Panc1 (cell line): ENCODE results near the gene KCNK5. TPM values are rescaled to one million over a fixed set of nuclear protein-coding genes. Genes with fewer than 3 reads are reported as not detected.

Source experiments
- ATAC-seq: fragments of 200-7000 bp; cut with Tn5 transposase; 2 replicates; pipeline ENCODE4 v1.9.1; 2020; ENCODE audit warnings: mild to moderate bottlenecking, moderate library complexity
- BruUV-seq: library from RNA; stranded (reverse); fragments of 400-500 nt; replicated peaks from 2 replicates; lab custom pipeline; 2021; lab: Mats Ljungman, UMichigan
- CTCF ChIA-PET: fragments of 300-600 bp; sonication (Branson Sonifier 250); formaldehyde crosslinking; loops from one replicate; lab custom pipeline; 2022; ENCODE audit warnings: antibody characterized with exemption; lab: Charles Lee
- POLR2A ChIA-PET: fragments of 300-600 bp; sonication (Branson Sonifier 250); formaldehyde crosslinking; loops from one replicate; lab custom pipeline; 2022; ENCODE audit warnings: antibody characterized with exemption; lab: Charles Lee
- DNase-seq: peaks from one replicate; pipeline ENCODE4 v3.0.0-alpha.2; 2010; ENCODE audit warnings: low read depth, low spot score
- H3K27ac ChIP-seq: 2 replicates; pipeline ENCODE4 v1.5.1; 2011; ENCODE audit warnings: mild to moderate bottlenecking, low read length, inconsistent platforms
- H3K27me3 ChIP-seq: fragments of 200-500 bp; sonication (Bioruptor generic); 2 replicates; pipeline ENCODE4 v1.6.0; 2014; ENCODE audit warnings: low read length, inconsistent platforms; ENCODE audit not compliant: control insufficient read depth, insufficient read depth
- H3K36me3 ChIP-seq: fragments of 200-500 bp; sonication (Bioruptor generic); 2 replicates; pipeline ENCODE4 v1.5.1; 2014; ENCODE audit warnings: inconsistent platforms, mild to moderate bottlenecking, low read length, moderate library complexity; ENCODE audit not compliant: control insufficient read depth, insufficient read depth
- H3K4me1 ChIP-seq: 2 replicates; pipeline ENCODE4 v1.5.1; 2011; ENCODE audit warnings: inconsistent platforms, mild to moderate bottlenecking, low read length, moderate library complexity; ENCODE audit not compliant: control insufficient read depth, insufficient read depth
- H3K4me3 ChIP-seq, 2 experiments: 2 replicates each; pipeline ENCODE4 v1.5.1; 2011 to 2012; ENCODE audit warnings: low read depth in 2 of 2, low read length in 2 of 2, mild to moderate bottlenecking in 2 of 2, inconsistent platforms in 1 of 2, moderate library complexity in 1 of 2
- H3K9me3 ChIP-seq: fragments of 200-500 bp; sonication (Bioruptor generic); 2 replicates; pipeline ENCODE4 v1.5.1; 2014; ENCODE audit warnings: low read depth, mild to moderate bottlenecking, inconsistent platforms, low read length, moderate library complexity; ENCODE audit not compliant: control insufficient read depth, insufficient read depth
- CTCF ChIP-seq: fragments of 450-650 bp; IDR thresholded peaks from 2 replicates; pipeline ENCODE4 v1.5.1; 2017; ENCODE audit warnings: mild to moderate bottlenecking
- POLR2AphosphoS5 ChIP-seq: IDR thresholded peaks from 2 replicates; pipeline ENCODE4 v1.6.1; 2012; ENCODE audit warnings: mild to moderate bottlenecking, low read depth, low read length, moderate library complexity
- REST ChIP-seq, 2 experiments: IDR thresholded peaks; 2 replicates each; pipeline ENCODE4 v1.6.1; 2011 to 2012; ENCODE audit warnings: low read depth in 2 of 2, control low read depth in 1 of 2, low read length in 1 of 2, mild to moderate bottlenecking in 1 of 2, moderate library complexity in 1 of 2; ENCODE audit not compliant: insufficient read depth in 1 of 2
- SIN3A ChIP-seq: IDR thresholded peaks from 2 replicates; pipeline ENCODE4 v1.6.1; 2012; ENCODE audit warnings: low read depth, mild to moderate bottlenecking, low read length, moderate library complexity, borderline replicate concordance; ENCODE audit not compliant: insufficient read depth
- TCF7L2 ChIP-seq: IDR thresholded peaks from 2 replicates; pipeline ENCODE4 v1.6.1; 2011; ENCODE audit warnings: mild to moderate bottlenecking, low read depth, low read length, inconsistent platforms
- in situ Hi-C: cut with HindIII; loops from 2 replicates; pipeline ENCODE4 v1.10.0; 2016; ENCODE audit warnings: low sequenced_read_pairs, low pct_unique_long_range_greater_than_20kb
- intact Hi-C: fragments of 100-400 bp; cut with micrococcal nuclease; formaldehyde crosslinking; loops from one replicate; pipeline ENCODE4 v1.10.0; 2022; ENCODE audit not compliant: unreplicated experiment
- total RNA-seq: library from RNA; stranded (reverse); gene quantifications from one replicate; pipeline ENCODE4 v1.2.1, GENCODE V29; 2021; ENCODE audit not compliant: unreplicated experiment

Gene KCNK5
- total RNA-seq, 1 experiment from 2014 or later, result 0.77 TPM

GRCh38 chr6:39260456-39260855 lies 31.2 kb upstream of the KCNK5 start:
- no peaks in the 10 kb centered on the region for H3K36me3 ChIP-seq
- intact Hi-C loops (no loop called here), in situ Hi-C loops (no loop called here)
- ATAC-seq (no peak), DNase-seq (no peak)
- CTCF ChIA-PET, result no interaction called here
- POLR2A ChIA-PET, result no interaction called here
- TF ChIP-seq SIN3A (no peak), REST (IDR thresholded peaks at IDR 0.05; ENCODE audit: insufficient read depth in 1 of 2, low read depth in 2 of 2, low read length in 1 of 2) (no peak), CTCF (no peak), POLR2AphosphoS5 (no peak), TCF7L2 (no peak)
- H3K27ac ChIP-seq, result no peak overlapping the region
- H3K4me3 ChIP-seq, result no peak overlapping the region
- no peaks in the 10 kb centered on the region for H3K4me1 ChIP-seq
- BruUV-seq, result no TSS peak
- no peaks in the 10 kb centered on the region; the same call in 1 of the 2 replicates for H3K27me3 ChIP-seq
- H3K9me3 ChIP-seq, result no peaks in the 10 kb centered on the region

- Histone ChIP-seq H3K4me3 (no peak overlapping the region), H3K9me3 (no peaks in the 10 kb centered on the region), H3K27me3 (peaks cover 3% of the 10 kb centered on the region; the same call in 1 of the 2 replicates), H3K27ac (no peak overlapping the region), H3K4me1 (no peaks in the 10 kb centered on the region), H3K36me3 (no peaks in the 10 kb centered on the region)
- DNase-seq (no peak), ATAC-seq (no peak)
- BruUV-seq, result no TSS peak
- ChIA-PET CTCF (no interaction called here), POLR2A (no interaction called here)
- intact Hi-C loops, result no loop called here
- TF ChIP-seq SIN3A (no peak), REST (IDR thresholded peaks at IDR 0.05; ENCODE audit: insufficient read depth in 1 of 2, low read depth in 2 of 2, low read length in 1 of 2) (no peak), CTCF (no peak), TCF7L2 (no peak), POLR2AphosphoS5 (no peak)
- in situ Hi-C loops, result no loop called here
Measured at GRCh38 chr6:39256294-39256940, 27.1 kb upstream of the KCNK5 start.
